Measurements from ENCODE around the gene GPRC5D.

GRCh38 chr12:12987421-12987820, 35.5 kb upstream of the GPRC5D start:
- TF ChIP-seq CTCF (conservative IDR thresholded peaks at IDR 0.05; ENCODE audit: low read length) = no peak
- no peak for TF ChIP-seq EZH2phosphoT487 (IDR thresholded peaks at IDR 0.05; ENCODE audit: borderline replicate concordance)

Measured in Loucy (cell line).